Coronary artery (tissue), 2 donors: ENCODE data around the gene KCNK3.

Experiments used
- DNase-seq: peaks from one replicate; pipeline ENCODE4 v3.0.0-alpha.2; 2017; ENCODE audit warnings: low spot score
- H3K27ac ChIP-seq, 2 donors: fragments of 200-600 bp; sonication (generic); one replicate each; pipeline ENCODE4 v1.5.1; 2016 to 2019
- H3K4me3 ChIP-seq: fragments of 200-600 bp; sonication (generic); 2 replicates; pipeline ENCODE4 v1.5.1; 2016; ENCODE audit warnings: mild to moderate bottlenecking, moderate library complexity
- CTCF ChIP-seq: fragments of 200-600 bp; sonication (generic); IDR thresholded peaks from one replicate; pipeline ENCODE4 v1.5.1; 2019; ENCODE audit warnings: antibody characterized with exemption

Gene KCNK3

GRCh38 chr2:26666671-26667070, 25.9 kb upstream of the KCNK3 start:
- no peak overlapping the region for H3K4me3 ChIP-seq
- no peak overlapping the region for H3K27ac ChIP-seq
- peak; percentile 5 for DNase-seq
- no peak for TF ChIP-seq CTCF

- TF ChIP-seq CTCF: no peak
- Histone ChIP-seq H3K4me3 (no peak overlapping the region), H3K27ac (no peak overlapping the region)
- DNase-seq: peak; percentile 26
These were observed 24.5 kb upstream of the KCNK3 start for GRCh38 chr2:26668041-26668440.

GRCh38 chr2:26668856-26669750, 23.4 kb upstream of the KCNK3 start:
- no peak for TF ChIP-seq CTCF
- no peak overlapping the region for H3K4me3 ChIP-seq
- H3K27ac ChIP-seq: no peak overlapping the region
- peak; percentile 50 for DNase-seq

GRCh38 chr2:26670171-26670570, 22.4 kb upstream of the KCNK3 start:
- peak; percentile 47 for DNase-seq
- TF ChIP-seq CTCF: no peak
- H3K4me3 ChIP-seq: no peak overlapping the region
- H3K27ac ChIP-seq: no peak overlapping the region

GRCh38 chr2:26670931-26671460, 21.5 kb upstream of the KCNK3 start:
- DNase-seq: peak; percentile 41
- H3K27ac ChIP-seq: no peak overlapping the region
- TF ChIP-seq CTCF: no peak
- H3K4me3 ChIP-seq: no peak overlapping the region

- Histone ChIP-seq H3K4me3 (no peak overlapping the region), H3K27ac (no peak overlapping the region)
- DNase-seq: peak; percentile 26
- no peak for TF ChIP-seq CTCF
These were observed 20.8 kb upstream of the KCNK3 start for GRCh38 chr2:26671691-26672090.
